CD4-positive, alpha-beta memory T cell (primary cell): Measurements from ENCODE around the gene TBX6. TPM values are rescaled to one million over a fixed set of nuclear protein-coding genes. Genes with fewer than 3 reads are reported as not detected.

Source experiments
- CTCF ChIA-PET: fragments of 350-600 bp; sonication (Branson Sonifier 250); formaldehyde crosslinking; loops from one replicate; lab custom pipeline; 2021; ENCODE audit warnings: inconsistent platforms; ENCODE audit not compliant: partially characterized antibody; lab: Charles Lee
- POLR2A ChIA-PET: fragments of 350-600 bp; sonication (Branson Sonifier 250); formaldehyde crosslinking; loops from one replicate; lab custom pipeline; 2021; ENCODE audit not compliant: partially characterized antibody; lab: Charles Lee
- DNase-seq, 5 donors: peaks; one replicate each; pipeline versions ENCODE4 v3.0.0 to v3.0.0-alpha.2; 2020 to 2022; ENCODE audit warnings: mixed read lengths in 1 of 5
- H3K27ac ChIP-seq: one replicate; pipeline ENCODE4 v1.7.0; 2013; ENCODE audit warnings: low read depth, low read length
- H3K27me3 ChIP-seq: 2 replicates; pipeline ENCODE4 v1.7.0; 2013; ENCODE audit warnings: mild to moderate bottlenecking, low read length, moderate library complexity; ENCODE audit not compliant: insufficient read depth
- H3K36me3 ChIP-seq: 2 replicates; pipeline ENCODE4 v1.7.0; 2013; ENCODE audit warnings: mild to moderate bottlenecking, low read length, moderate library complexity; ENCODE audit not compliant: insufficient read depth
- H3K4me1 ChIP-seq: 2 replicates; pipeline ENCODE4 v1.7.0; 2013; ENCODE audit warnings: mild to moderate bottlenecking, low read length, moderate library complexity; ENCODE audit not compliant: insufficient read depth
- H3K4me3 ChIP-seq, 2 donors: one replicate each; pipeline ENCODE4 v1.7.0; 2013; ENCODE audit warnings: low read length in 2 of 2, mild to moderate bottlenecking in 1 of 2
- H3K9me3 ChIP-seq, 2 donors: one replicate each; pipeline ENCODE4 v1.7.0; 2013; ENCODE audit warnings: low read length in 2 of 2, control low read depth in 1 of 2; ENCODE audit not compliant: control insufficient read depth in 1 of 2
- H3K27ac Mint-ChIP-seq, 7 donors: one replicate each; pipeline ENCODE4 v1.8.0; 2020 to 2021; ENCODE audit warnings: mixed read lengths in 7 of 7, mild to moderate bottlenecking in 6 of 7, inconsistent platforms in 3 of 7, moderate library complexity in 3 of 7
- H3K27me3 Mint-ChIP-seq, 2 donors: one replicate each; pipeline ENCODE4 v1.8.0; 2020 to 2021; ENCODE audit warnings: mixed read lengths in 2 of 2
- H3K36me3 Mint-ChIP-seq, 2 donors: one replicate each; pipeline ENCODE4 v1.8.0; 2020 to 2021; ENCODE audit warnings: mixed read lengths in 2 of 2, inconsistent platforms in 1 of 2, mild to moderate bottlenecking in 1 of 2
- H3K4me1 Mint-ChIP-seq, 4 donors: one replicate each; pipeline ENCODE4 v1.8.0; 2020 to 2021; ENCODE audit warnings: mixed read lengths in 4 of 4, mild to moderate bottlenecking in 1 of 4
- H3K4me3 Mint-ChIP-seq, 8 donors: one replicate each; pipeline ENCODE4 v1.8.0; 2020 to 2021; ENCODE audit warnings: mixed read lengths in 8 of 8, mild to moderate bottlenecking in 7 of 8, moderate library complexity in 6 of 8, inconsistent platforms in 3 of 8
- H3K9me3 Mint-ChIP-seq, 8 donors: one replicate each; pipeline ENCODE4 v1.8.0; 2020 to 2021; ENCODE audit warnings: mixed read lengths in 8 of 8, mild to moderate bottlenecking in 5 of 8, inconsistent platforms in 3 of 8, moderate library complexity in 1 of 8
- intact Hi-C: fragments of 100-400 bp; cut with micrococcal nuclease; formaldehyde crosslinking; loops from one replicate; pipeline ENCODE4 v1.15.1; 2023
- polyA plus RNA-seq, 2 donors: library from polyadenylated mRNA; unstranded; fragments of 300-500 nt; fragmentation: Illumina TruSeq; gene quantifications; one replicate each; pipeline ENCODE4 v1.2.3, GENCODE V29; 2021
- total RNA-seq, 2 experiments: library from RNA; stranded (reverse); gene quantifications; one replicate each; pipeline ENCODE4 v1.2.3, GENCODE V29; 2021

The TBX6 gene
- 1 to 10 TPM; 1.3 to 1.4 TPM for total RNA-seq
- under 1 TPM in 1 of 2 donors, not detected in 1; 0.36 TPM for polyA plus RNA-seq

DNA sequence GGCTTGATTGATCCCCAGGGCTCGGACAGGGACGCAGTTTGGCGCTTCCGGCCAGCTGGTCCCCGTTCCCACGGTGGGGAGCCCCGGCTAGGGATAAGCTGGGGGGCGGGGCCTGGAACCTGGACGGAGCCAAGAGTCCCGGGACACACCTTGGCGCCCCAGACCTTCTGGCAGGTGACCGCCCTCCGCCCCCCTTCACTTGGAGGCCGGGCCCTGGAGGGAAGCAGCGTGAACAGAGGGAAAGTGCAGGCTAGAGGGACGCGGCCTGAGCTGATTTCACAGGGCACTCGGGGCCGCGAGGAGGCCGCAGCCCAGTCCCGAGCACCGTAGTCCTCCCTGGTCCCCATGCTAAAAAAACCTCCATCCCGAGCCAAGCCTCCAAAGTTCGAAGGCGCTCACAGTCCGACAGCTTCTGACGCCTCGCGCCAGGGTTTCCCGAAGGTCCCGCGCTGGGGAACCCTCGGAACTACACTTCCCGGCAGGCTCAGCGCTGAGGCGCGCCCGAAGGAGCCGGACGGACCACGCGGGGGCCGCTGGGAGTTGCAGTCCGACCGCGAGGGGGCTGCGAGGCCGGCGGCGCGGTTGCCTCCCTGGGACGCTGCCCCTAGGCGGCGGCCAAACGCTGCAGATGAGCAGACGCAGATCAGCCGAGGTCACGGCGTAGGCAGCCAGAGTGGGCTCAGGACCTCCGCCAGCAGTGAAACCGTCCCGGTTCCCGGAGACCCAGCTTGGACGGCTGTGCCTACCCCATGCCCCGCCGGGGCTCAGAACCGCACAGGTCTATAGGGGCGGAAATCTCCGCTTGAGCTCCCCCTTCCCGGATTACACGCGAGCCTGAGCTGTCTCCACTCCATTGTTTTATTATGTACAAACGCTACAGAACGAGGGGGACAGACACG lies at the start of gene TBX6:
TSS of gene TBX6 (minus strand) at position 451 of the 899 bp plus-strand sequence. CDS start 731 bp downstream, outside the sequence.
- CTCF ChIA-PET, result interaction anchor here (0.6 to 6.3 kb wide), 33 partner anchors 8 to 506 kb away, joined by 3 to 60 read pairs (median 4); partner anchors contain the start of genes ALDOA, CORO1A, GDPD3 and MAPK3
- peaks cover 0 to 5% (median 3%) of the 10 kb centered on the region in 8 donors for H3K9me3 Mint-ChIP-seq
- Histone ChIP-seq H3K4me1 (peaks cover 60% of the 10 kb centered on the region), H3K27me3 (no peaks in the 10 kb centered on the region), H3K4me3 (peak within 1 kb of the TSS in 1 of 2 donors; percentile 72), H3K27ac (peak within 1 kb of the TSS; percentile 75), H3K36me3 (peaks cover 13% of the 10 kb centered on the region), H3K9me3 (peaks cover 3 to 4% of the 10 kb centered on the region in 2 donors)
- peaks cover 27 to 65% (median 42%) of the 10 kb centered on the region in 4 donors for H3K4me1 Mint-ChIP-seq
- peak within 1 kb of the TSS; percentile 84 to 98 (median 95) for H3K27ac Mint-ChIP-seq
- peak within 1 kb of the TSS; percentile 87 to 95 (median 90) for H3K4me3 Mint-ChIP-seq
- POLR2A ChIA-PET, result interaction anchor here (0.6 to 13.6 kb wide), 26 partner anchors 11 to 467 kb away, joined by 3 to 404 read pairs (median 6); partner anchors contain the start of genes ALDOA, CORO1A, DCTPP1 and GDPD3
- H3K36me3 Mint-ChIP-seq, result peaks cover 22 to 33% of the 10 kb centered on the region in 2 donors
- intact Hi-C loops, result loop anchor here (1.0 kb wide), 3 partner anchors 26 to 318 kb away; partner anchors contain the start of gene ALDOA
- DNase-seq, result peak; percentile 90 to 93 (median 91)
- no peaks in the 10 kb centered on the region for H3K27me3 Mint-ChIP-seq

GRCh38 chr16:30139583-30140481 lies 48.1 kb upstream of the TBX6 start:
- no peak overlapping the region for H3K4me3 ChIP-seq
- ChIA-PET POLR2A (interaction anchor here (0.6 to 2.6 kb wide), 7 partner anchors 27 to 234 kb away, joined by 3 to 17 read pairs (median 5); partner anchors contain the start of genes CORO1A, GDPD3, TBX6 and YPEL3), CTCF (interaction anchor here (0.8 to 1.6 kb wide), 5 partner anchors 10 to 74 kb away, joined by 3 to 11 read pairs (median 3); partner anchors contain the start of genes ALDOA and TBX6)
- Mint-ChIP-seq H3K27ac (peak overlapping the region; percentile 1 to 85 (median 43)), H3K4me1 (peaks cover 12 to 21% (median 13%) of the 10 kb centered on the region in 4 donors), H3K4me3 (peak overlapping the region in 7 of 8 donors; percentile 0 to 70 (median 28)), H3K9me3 (no peaks in the 10 kb centered on the region), H3K36me3 (no peaks in the 10 kb centered on the region), H3K27me3 (no peaks in the 10 kb centered on the region)
- no peaks in the 10 kb centered on the region for H3K36me3 ChIP-seq
- no peak overlapping the region for H3K27ac ChIP-seq
- intact Hi-C loops, result no loop called here
- no peaks in the 10 kb centered on the region for H3K9me3 ChIP-seq
- DNase-seq, result no peak
- no peaks in the 10 kb centered on the region for H3K27me3 ChIP-seq
- peaks cover 20% of the 10 kb centered on the region for H3K4me1 ChIP-seq

DNA sequence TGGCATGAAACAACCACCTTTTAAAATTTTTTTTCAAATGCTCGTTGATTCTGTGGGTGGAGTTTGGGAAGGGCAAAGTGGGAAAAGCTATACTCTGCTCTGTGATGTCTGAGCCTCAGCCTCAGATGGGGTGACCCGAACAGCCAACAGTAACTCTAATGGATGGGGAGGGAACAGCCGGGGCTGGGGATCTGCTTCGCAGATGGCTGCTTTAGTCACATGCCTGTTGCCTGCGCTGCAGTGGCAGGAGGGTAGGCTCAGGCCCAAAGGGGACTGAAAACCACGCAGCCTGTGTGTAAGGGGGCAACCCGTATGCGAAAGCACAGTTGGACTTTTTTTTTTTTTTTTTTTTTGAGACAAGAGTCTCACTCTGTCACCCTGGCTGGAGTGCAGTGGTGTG lies 46.2 kb upstream of the TBX6 start:
- H3K27me3 ChIP-seq, result no peaks in the 10 kb centered on the region
- no peaks in the 10 kb centered on the region for H3K9me3 ChIP-seq
- intact Hi-C loops, result no loop called here
- H3K4me3 ChIP-seq, result no peak overlapping the region
- peaks cover 13% of the 10 kb centered on the region for H3K4me1 ChIP-seq
- no peak overlapping the region for H3K27ac ChIP-seq
- CTCF ChIA-PET, result interaction anchor here (0.5 to 1.4 kb wide), 3 partner anchors 26 to 457 kb away, joined by 3 read pairs; no protein-coding TSS in a partner anchor
- Mint-ChIP-seq H3K27me3 (no peaks in the 10 kb centered on the region), H3K36me3 (no peaks in the 10 kb centered on the region), H3K9me3 (peaks cover 0 to 2% (median 0%) of the 10 kb centered on the region in 8 donors), H3K27ac (no peak overlapping the region), H3K4me1 (peaks cover 6 to 16% (median 8%) of the 10 kb centered on the region in 4 donors), H3K4me3 (no peak overlapping the region)
- POLR2A ChIA-PET, result interaction anchor here (0.6 to 1.7 kb wide), 2 partner anchors 46 to 48 kb away, joined by 4 to 7 read pairs; partner anchors contain the start of gene CORO1A
- H3K36me3 ChIP-seq, result no peaks in the 10 kb centered on the region
- DNase-seq, result no peak

DNA sequence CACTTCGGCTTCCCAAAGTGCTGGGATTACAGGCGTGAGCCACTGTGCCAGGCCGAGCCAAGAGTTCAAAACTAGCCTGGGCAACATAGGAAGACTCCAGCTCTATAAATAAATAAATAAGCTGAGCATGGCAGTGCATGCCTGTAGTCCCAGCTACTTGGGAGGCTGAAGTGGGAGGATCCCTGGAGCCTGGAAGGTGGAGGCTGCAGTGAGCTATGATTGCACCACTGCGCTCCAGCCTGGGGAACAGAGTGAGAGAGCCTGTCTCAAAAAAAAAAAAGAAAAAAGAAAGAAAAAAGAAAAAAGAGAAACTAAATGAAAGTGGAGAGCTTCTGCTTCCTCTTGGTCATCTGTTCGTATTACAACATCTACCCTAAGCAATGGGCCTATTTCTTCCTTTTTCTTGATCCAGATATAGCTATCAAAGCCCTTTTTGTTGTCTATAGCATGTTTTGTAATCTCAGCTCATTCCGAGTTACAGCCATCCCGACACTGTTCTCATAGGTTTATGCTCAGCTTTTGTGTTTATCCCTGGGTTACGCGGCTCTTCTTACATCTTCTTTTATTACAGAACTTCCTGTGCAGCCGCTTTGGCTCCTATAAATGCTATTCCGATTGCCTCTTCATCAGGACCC lies 45.4 kb upstream of the TBX6 start:
- CTCF ChIA-PET, result interaction anchor here (0.5 to 1.4 kb wide), 3 partner anchors 25 to 458 kb away, joined by 3 read pairs; no protein-coding TSS in a partner anchor
- peaks cover 0 to 3% (median 0%) of the 10 kb centered on the region in 8 donors for H3K9me3 Mint-ChIP-seq
- H3K4me3 Mint-ChIP-seq, result no peak overlapping the region
- H3K27me3 Mint-ChIP-seq, result no peaks in the 10 kb centered on the region
- intact Hi-C loops, result no loop called here
- POLR2A ChIA-PET, result interaction anchor here (0.6 to 1.7 kb wide), 2 partner anchors 46 to 49 kb away, joined by 4 to 7 read pairs; partner anchors contain the start of gene CORO1A
- H3K27me3 ChIP-seq, result no peaks in the 10 kb centered on the region
- H3K27ac ChIP-seq, result no peak overlapping the region
- peaks cover 6 to 16% (median 8%) of the 10 kb centered on the region in 4 donors for H3K4me1 Mint-ChIP-seq
- no peaks in the 10 kb centered on the region for H3K9me3 ChIP-seq
- no peak for DNase-seq
- no peaks in the 10 kb centered on the region for H3K36me3 ChIP-seq
- no peaks in the 10 kb centered on the region for H3K36me3 Mint-ChIP-seq
- peaks cover 13% of the 10 kb centered on the region for H3K4me1 ChIP-seq
- no peak overlapping the region for H3K4me3 ChIP-seq
- no peak overlapping the region for H3K27ac Mint-ChIP-seq

DNA sequence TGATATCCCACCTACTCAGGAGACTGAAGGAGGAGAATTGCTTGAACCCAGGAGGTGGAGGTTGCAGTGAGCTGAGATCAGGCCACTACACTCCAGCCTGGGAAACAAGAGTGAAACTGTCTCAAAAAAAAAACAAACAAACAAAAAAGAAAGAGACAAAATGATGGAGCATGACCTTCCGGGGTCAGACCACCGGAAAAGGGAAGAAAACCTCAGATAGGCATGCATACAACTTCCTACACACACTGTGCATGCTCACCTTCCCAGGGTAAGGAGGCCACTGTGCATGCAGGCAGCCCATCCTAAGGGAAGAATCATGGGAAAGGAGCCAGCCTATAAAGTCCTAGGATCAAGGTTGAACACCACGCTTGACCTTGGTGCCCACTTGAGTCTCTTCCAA lies 40.9 kb upstream of the TBX6 start:
- no peak overlapping the region for H3K4me3 ChIP-seq
- no peaks in the 10 kb centered on the region for H3K4me1 ChIP-seq
- POLR2A ChIA-PET, result no interaction called here
- Mint-ChIP-seq H3K36me3 (no peaks in the 10 kb centered on the region), H3K27ac (no peak overlapping the region), H3K4me1 (peaks cover 0 to 9% (median 4%) of the 10 kb centered on the region in 4 donors), H3K27me3 (no peaks in the 10 kb centered on the region), H3K4me3 (no peak overlapping the region), H3K9me3 (peaks cover 0 to 9% (median 3%) of the 10 kb centered on the region in 8 donors)
- DNase-seq, result no peak
- no peaks in the 10 kb centered on the region for H3K9me3 ChIP-seq
- H3K27ac ChIP-seq, result no peak overlapping the region
- H3K27me3 ChIP-seq, result no peaks in the 10 kb centered on the region
- H3K36me3 ChIP-seq, result no peaks in the 10 kb centered on the region
- intact Hi-C loops, result no loop called here
- CTCF ChIA-PET, result no interaction called here

DNA sequence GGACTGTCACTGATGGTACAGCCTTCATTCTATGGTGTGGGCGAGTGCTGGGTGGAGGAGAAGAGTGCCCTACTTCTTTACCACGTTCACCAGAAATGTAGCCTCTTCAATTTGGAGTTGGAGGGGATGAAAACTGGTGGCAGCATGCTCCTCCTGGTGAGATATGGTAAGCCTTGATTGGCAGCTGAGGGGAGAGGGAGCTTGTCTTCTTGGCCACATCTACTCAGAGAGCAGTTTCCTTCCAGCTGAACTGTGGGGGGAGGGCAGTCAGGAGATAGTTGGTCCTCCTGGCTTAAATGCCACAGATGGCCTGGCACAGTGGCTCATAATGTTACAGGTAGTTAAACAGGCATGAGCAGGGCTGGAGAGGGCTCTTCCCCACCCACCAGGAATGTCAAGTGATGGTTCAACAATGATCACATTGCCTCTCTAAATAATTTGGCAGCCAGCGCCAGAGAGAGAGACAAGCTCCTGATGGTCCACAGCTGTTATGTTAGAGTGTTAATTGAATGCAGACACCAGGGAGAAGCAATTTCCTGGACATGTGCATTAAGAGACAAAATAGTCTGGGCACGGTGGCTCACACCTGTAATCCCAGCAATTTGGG lies 40.2 kb upstream of the TBX6 start:
- H3K4me3 Mint-ChIP-seq, result no peak overlapping the region
- peaks cover 0 to 9% (median 4%) of the 10 kb centered on the region in 4 donors for H3K4me1 Mint-ChIP-seq
- H3K9me3 ChIP-seq, result no peaks in the 10 kb centered on the region
- H3K27ac Mint-ChIP-seq, result no peak overlapping the region
- ChIA-PET POLR2A (interaction anchor here (0.9 to 1.6 kb wide), 2 partner anchors 52 to 54 kb away, joined by 3 to 5 read pairs; partner anchors contain the start of gene CORO1A), CTCF (no interaction called here)
- no peaks in the 10 kb centered on the region for H3K27me3 ChIP-seq
- no peaks in the 10 kb centered on the region for H3K4me1 ChIP-seq
- H3K36me3 Mint-ChIP-seq, result no peaks in the 10 kb centered on the region
- intact Hi-C loops, result no loop called here
- no peaks in the 10 kb centered on the region for H3K27me3 Mint-ChIP-seq
- no peak overlapping the region for H3K27ac ChIP-seq
- no peaks in the 10 kb centered on the region for H3K36me3 ChIP-seq
- no peak for DNase-seq
- H3K9me3 Mint-ChIP-seq, result peaks cover 0 to 9% (median 3%) of the 10 kb centered on the region in 8 donors
- no peak overlapping the region for H3K4me3 ChIP-seq
